ENCODE data around the gene CHTF18. TPM values are rescaled to one million over a fixed set of nuclear protein-coding genes. Genes with fewer than 3 reads are reported as not detected.

The CHTF18 gene
- total RNA-seq, 1 experiment from 2014 or later, result 120 TPM

DNA sequence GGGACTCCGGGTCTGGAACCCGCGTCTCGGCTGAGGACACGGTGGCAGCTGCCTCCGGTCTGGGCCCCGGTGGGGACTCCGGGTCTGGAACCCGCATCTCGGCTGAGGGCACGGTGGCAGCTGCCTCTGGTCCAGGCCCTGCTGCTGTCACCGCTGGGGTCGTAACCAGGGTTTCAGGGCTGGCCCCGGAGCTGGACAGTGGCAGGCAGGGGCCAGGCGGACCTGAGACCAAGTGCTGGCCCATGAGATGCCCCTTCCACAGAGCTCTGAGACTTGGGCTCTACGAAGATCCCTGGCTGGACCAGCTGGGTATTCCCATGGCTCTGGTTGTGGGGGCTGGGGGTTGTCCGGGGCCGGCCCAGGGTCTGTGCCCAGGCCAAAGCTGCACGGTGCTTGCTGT is 4.0 kb upstream of the CHTF18 start:
- H3T11ph ChIP-seq (ENCODE audit: low read length), result no peak overlapping the region
- H2BK120ac ChIP-seq (ENCODE audit: low read depth, low read length, poor library complexity, severe bottlenecking), result no peak overlapping the region
- H2BK15ac ChIP-seq (ENCODE audit: low read depth, low read length), result no peak overlapping the region
- H3K4me2 ChIP-seq (ENCODE audit: insufficient read depth, insufficient read length, low read length), result no peak overlapping the region
- no peak overlapping the region for H4K8ac ChIP-seq (replicated peaks; ENCODE audit: insufficient read length, low read depth, low read length)
- no peak overlapping the region for H3K27ac ChIP-seq (ENCODE audit: insufficient read length, low read depth, low read length)
- no peak overlapping the region for H4K91ac ChIP-seq (ENCODE audit: insufficient read length, low read depth, low read length)
- TF ChIP-seq, protein P1, sequence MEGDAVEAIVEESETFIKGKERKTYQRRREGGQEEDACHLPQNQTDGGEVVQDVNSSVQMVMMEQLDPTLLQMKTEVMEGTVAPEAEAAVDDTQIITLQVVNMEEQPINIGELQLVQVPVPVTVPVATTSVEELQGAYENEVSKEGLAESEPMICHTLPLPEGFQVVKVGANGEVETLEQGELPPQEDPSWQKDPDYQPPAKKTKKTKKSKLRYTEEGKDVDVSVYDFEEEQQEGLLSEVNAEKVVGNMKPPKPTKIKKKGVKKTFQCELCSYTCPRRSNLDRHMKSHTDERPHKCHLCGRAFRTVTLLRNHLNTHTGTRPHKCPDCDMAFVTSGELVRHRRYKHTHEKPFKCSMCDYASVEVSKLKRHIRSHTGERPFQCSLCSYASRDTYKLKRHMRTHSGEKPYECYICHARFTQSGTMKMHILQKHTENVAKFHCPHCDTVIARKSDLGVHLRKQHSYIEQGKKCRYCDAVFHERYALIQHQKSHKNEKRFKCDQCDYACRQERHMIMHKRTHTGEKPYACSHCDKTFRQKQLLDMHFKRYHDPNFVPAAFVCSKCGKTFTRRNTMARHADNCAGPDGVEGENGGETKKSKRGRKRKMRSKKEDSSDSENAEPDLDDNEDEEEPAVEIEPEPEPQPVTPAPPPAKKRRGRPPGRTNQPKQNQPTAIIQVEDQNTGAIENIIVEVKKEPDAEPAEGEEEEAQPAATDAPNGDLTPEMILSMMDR (conservative IDR thresholded peaks at IDR 0.05), result no peak
- no peak overlapping the region for H3K27ac Mint-ChIP-seq
- no peak overlapping the region for H3K14ac ChIP-seq (ENCODE audit: insufficient read depth, low read length)
- no peak overlapping the region for H2BK5ac ChIP-seq (ENCODE audit: insufficient read length, low read length)
- no peaks in the 10 kb centered on the region for H3K9me3 Mint-ChIP-seq
- H3K27me3 ChIP-seq (ENCODE audit: insufficient read depth, low read length), result no peaks in the 10 kb centered on the region; the same call in 1 of the 2 replicates
- H3K23ac ChIP-seq (ENCODE audit: insufficient read length, low read depth, low read length), result no peak overlapping the region
- no peak overlapping the region for H2AK5ac ChIP-seq (ENCODE audit: insufficient read length, low read length)
- H3K79me1 ChIP-seq (ENCODE audit: insufficient read depth, low read depth, low read length, poor library complexity, severe bottlenecking), result peaks cover 2% of the 10 kb centered on the region
- H2AFZ ChIP-seq (ENCODE audit: low read length), result no peak overlapping the region
- WGBS (ENCODE audit: extremely low coverage, insufficient read length, low lambda C conversion rate), result no CpG with 5 or more reads among the region's 19 CpGs
- H3K18ac ChIP-seq (ENCODE audit: insufficient read length, low read depth, low read length), result no peak overlapping the region
- H4K5ac ChIP-seq (ENCODE audit: insufficient read length, low read depth, low read length), result no peak overlapping the region
- H2BK12ac ChIP-seq (ENCODE audit: insufficient read length, low read depth, low read length), result no peak overlapping the region
- no peak overlapping the region for H3K56ac ChIP-seq (ENCODE audit: insufficient read length, low read depth, low read length)
- H3K23me2 ChIP-seq (ENCODE audit: insufficient read length, low read depth, low read length, poor library complexity, severe bottlenecking), result peaks cover 11% of the 10 kb centered on the region
- no peak overlapping the region for H2BK20ac ChIP-seq (ENCODE audit: low read depth, low read length, poor library complexity, severe bottlenecking)
- H3K9me3 ChIP-seq (ENCODE audit: control insufficient read depth, low read depth, low read length), result no peaks in the 10 kb centered on the region
- H3K4me3 Mint-ChIP-seq, result no peak overlapping the region
- no peak overlapping the region for H3K4ac ChIP-seq (ENCODE audit: low read depth, low read length)
- H3K9ac ChIP-seq (ENCODE audit: extremely low read depth, insufficient read length, low read length), result no peak overlapping the region
- H3K36me3 Mint-ChIP-seq (ENCODE audit: insufficient read depth in 1 of 3, low read depth in 3 of 3), result peaks cover 0 to 8% (median 5%) of the 10 kb centered on the region in 3 experiments; a peak in 5 of 7 replicates
- H4K20me1 ChIP-seq (ENCODE audit: control insufficient read depth, insufficient read depth, insufficient read length), result peaks cover 3% of the 10 kb centered on the region
- no peaks in the 10 kb centered on the region for H3K4me1 ChIP-seq (ENCODE audit: insufficient read depth, low read length)
- H3K4me1 Mint-ChIP-seq, result peaks cover 0 to 2% of the 10 kb centered on the region in 2 experiments; a peak in 1 of 4 replicates
- H3K27me3 Mint-ChIP-seq (ENCODE audit: low read depth), result peaks cover 13% of the 10 kb centered on the region
- no peak for DNase-seq
- no peaks in the 10 kb centered on the region for H3K79me2 ChIP-seq (ENCODE audit: insufficient read depth, low read length)
